Activated T-cell treated with anti-CD3 and anti-CD28 coated beads, Interleukin-2, amount 50 U/mL, for 48 hours (primary cell): ENCODE measurements around the gene TMEM145.

Experiments
- DNase-seq, 2 experiments: peaks; one replicate each; pipeline ENCODE4 v3.0.0-alpha.2; 2020

Gene TMEM145

DNA sequence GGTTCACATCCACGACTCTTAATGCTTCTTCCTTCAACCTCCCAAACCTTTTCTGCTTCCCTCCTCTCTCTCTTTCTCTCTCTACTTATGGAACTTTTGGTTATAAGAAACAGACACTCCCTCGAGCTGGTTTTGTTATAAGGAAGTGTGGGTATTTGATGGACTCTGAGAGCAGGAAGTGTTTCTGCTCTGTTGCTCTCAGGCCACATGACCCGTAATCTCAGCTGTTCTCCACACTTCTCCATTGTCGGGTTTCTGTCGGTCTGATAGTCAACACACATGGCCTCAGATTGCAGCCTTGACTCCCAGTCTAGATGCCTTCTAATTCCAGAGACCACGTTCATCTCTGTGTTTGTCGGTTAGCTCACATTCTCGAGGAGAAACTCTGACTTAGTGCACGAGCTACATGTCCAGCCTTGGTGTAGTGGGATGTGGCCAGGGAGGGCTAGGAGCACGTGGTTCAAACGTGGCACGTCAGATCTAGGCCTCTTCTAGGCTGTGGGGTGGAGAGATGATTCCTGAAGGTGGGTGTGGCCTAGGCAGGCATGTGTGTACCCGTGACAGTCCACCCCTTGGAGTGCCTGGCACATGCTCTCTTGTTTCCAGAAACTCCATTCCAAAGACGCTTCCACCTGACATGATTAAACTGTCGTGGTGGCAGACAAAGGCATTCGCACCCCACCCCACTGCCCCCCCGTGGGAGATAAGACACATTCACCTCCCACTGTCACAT is 50.7 kb downstream of the TMEM145 start:
- DNase-seq = no peak

- DNase-seq = no peak
These were observed 53.6 kb downstream of the TMEM145 start for GRCh38 chr19:42366673-42367072.

DNA sequence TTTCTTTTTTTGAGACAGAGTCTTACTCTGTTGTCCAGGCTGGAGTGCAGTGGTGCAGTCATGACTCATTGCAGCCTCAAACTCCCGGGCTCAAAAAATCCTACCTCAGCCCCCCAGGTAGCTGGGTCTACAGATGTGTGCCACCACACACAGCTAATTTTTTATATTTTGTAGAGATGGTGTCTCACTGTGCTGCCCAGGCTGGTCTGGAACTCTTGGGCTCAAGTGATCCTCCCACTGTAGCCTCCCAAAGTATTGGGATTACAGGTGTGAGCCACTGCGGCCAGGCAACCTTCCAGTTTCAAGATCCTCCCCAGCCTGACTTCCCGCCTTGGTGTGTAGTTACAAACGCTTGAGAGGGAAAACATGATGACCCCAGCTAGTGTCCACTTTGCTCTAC is 54.8 kb downstream of the TMEM145 start:
- DNase-seq = no peak

DNA sequence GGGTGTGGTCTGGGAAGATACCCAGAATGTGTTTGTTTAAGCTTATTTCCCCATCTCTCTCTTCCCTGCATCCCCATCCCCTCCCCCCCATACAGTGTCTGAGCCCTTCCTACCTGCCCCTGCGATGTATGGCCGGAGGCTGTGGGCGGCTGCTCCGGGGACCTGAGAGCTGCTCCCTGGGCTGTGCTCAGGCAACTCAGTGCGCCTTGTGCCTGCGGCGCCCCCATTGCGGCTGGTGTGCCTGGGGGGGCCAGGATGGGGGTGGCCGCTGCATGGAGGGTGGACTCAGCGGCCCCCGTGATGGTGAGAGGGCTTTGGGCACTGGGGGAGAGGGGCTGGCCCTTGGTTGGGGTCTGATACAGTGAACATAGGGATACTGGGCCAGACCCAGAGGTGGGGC is 55.3 kb downstream of the TMEM145 start:
- DNase-seq = no peak

- DNase-seq = no peak
These were observed 55.7 kb downstream of the TMEM145 start for GRCh38 chr19:42368765-42369164.

DNA sequence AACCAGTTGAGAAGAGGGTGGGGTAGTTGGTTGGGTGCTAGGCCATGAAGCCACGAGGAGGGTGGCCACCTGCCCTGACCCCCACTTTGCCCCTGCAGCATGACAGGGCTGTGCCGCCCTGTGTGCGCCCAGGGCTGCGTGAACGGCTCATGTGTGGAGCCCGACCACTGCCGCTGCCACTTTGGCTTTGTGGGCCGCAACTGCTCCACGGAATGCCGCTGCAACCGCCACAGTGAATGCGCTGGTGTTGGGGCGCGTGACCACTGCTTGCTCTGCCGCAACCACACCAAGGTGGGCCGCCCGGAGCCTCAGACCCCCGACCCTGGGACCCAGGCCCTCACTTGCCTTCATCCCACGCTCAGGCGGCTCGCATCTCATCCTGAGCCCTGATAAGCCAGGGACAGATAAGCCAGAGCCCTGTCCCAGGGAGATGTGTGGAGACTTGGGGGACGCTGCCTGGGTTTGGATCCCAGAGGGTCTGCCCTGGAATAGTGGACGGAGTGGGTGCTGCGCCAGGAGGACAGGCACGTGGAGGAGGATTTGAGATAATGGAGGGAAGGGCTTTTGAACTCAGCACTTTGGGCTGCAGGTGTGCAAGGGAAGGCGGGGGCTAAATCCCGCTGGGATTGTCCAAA is 56.4 kb downstream of the TMEM145 start:
- DNase-seq = no peak

DNA sequence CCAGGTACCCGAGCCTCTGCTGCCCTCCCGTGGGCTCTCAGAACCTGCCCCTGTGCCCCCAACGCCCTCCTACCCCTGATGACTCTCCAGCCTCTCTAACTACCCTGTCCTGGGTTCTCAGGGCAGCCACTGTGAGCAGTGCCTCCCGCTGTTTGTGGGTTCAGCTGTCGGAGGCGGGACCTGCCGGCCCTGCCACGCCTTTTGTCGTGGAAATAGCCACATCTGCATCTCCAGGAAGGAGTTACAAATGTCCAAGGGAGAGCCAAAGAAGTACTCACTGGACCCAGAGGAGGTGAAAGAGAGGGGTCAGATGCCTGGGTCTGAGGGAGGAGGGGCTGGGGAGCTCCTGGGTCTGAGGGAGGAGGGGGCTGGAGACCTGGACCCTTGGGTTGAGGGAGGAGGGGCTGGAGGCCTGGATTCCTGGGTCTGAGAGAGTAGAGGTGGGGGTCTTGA is 57.0 kb downstream of the TMEM145 start:
- DNase-seq = no peak

DNA sequence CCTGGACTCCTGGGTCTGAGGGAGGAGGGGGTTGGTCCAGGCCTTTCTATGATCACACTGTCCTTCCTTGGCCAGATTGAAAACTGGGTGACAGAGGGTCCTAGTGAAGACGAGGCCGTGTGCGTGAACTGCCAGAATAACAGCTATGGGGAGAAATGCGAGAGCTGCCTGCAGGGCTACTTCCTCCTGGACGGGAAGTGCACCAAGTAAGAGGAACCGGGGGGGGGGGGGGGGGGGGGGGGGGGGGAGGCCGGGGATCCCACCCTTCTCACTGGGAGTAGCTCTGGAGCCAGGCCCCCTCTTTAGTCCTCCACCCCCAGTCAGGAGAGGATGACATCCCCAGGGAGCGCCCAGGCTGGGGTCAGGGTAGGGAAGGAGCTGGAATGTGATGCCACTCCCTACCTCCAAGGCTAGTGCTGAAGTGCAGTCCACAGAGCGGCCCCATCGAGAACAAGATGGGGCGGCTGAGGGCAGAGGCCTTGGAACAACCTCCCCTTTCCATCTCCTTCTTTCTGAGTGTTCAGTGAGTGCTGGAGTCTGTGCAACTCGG is 57.6 kb downstream of the TMEM145 start:
- no peak for DNase-seq
